ENCODE data around the gene TSPAN4. TPM values are rescaled to one million over a fixed set of nuclear protein-coding genes. Genes with fewer than 3 reads are reported as not detected.

TSPAN4 gene
- total and polyA plus RNA-seq, 12 donors = 22.2 to 66.5 (median 29.5) TPM

DNA sequence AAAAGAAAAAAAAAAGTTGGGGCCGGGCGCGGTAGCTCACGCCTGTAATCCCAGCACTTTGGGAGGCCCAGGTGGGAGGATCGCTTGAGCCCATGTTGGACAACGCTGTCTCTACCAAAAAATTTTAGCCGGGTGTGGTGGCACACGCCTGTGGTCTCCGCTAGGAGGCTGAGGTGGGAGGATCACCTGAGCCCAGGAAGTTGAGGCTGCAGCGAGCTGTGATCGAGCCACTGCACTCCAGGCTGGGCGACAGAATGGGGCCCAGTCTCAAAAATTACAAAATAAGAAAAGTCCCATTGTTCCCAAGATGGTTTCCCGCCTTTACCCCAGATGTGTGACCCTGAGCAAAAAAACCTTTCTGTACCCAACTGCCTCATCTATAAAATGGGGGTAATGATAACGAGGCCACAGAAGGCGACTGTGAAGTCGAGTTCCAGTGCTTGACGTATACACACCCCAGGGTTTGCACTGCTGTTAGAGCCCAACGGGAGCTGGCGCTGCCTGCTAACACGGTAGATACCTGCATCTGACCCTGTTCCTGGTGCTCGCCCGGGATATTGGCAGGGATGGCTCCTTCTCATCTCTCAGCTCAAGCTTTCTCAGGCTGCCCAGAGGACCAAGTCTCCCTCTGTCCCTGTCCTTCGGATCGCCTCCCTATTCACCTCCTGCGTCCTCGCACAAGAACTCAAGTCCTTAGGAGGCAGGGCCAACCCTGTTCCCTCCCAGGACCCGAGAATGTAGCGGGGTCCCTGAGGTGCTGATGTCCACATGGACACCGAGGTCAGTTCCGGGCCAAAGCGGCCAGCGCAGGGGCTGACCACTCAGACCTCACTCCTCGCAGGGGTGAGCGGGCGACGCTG, 34.0 kb upstream of the TSPAN4 start:
- Histone ChIP-seq H3K4me1 (peaks cover 14 to 57% (median 44%) of the 10 kb centered on the region in 9 donors), H3K27ac (peak overlapping the region; percentile 92 to 99 (median 96)), H3K4me3 (peak overlapping the region; percentile 47 to 99 (median 92)), H3K27me3 (no peaks in the 10 kb centered on the region), H3K36me3 (peaks cover 0 to 29% (median 23%) of the 10 kb centered on the region in 9 donors), H3K9me3 (no peaks in the 10 kb centered on the region)
- ATAC-seq (peak in 1 of 8 donors; percentile 72), DNase-seq (no peak)
- whole genome bisulfite sequencing, 2 donors = 30 to 32% methylated on average over 36 of the region's 36 CpGs
- intact Hi-C loops (cut with DNase I) = loop anchor here in 4 of 10 donors (2.0 to 5.0 kb wide), 2 partner anchors 34 kb away; partner anchors contain the start of genes POLR2L (in 4 of the 4) and TSPAN4 (in 4 of the 4)
- TF ChIP-seq, protein P1, sequence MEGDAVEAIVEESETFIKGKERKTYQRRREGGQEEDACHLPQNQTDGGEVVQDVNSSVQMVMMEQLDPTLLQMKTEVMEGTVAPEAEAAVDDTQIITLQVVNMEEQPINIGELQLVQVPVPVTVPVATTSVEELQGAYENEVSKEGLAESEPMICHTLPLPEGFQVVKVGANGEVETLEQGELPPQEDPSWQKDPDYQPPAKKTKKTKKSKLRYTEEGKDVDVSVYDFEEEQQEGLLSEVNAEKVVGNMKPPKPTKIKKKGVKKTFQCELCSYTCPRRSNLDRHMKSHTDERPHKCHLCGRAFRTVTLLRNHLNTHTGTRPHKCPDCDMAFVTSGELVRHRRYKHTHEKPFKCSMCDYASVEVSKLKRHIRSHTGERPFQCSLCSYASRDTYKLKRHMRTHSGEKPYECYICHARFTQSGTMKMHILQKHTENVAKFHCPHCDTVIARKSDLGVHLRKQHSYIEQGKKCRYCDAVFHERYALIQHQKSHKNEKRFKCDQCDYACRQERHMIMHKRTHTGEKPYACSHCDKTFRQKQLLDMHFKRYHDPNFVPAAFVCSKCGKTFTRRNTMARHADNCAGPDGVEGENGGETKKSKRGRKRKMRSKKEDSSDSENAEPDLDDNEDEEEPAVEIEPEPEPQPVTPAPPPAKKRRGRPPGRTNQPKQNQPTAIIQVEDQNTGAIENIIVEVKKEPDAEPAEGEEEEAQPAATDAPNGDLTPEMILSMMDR (IDR thresholded peaks at IDR 0.05) = no peak

DNA sequence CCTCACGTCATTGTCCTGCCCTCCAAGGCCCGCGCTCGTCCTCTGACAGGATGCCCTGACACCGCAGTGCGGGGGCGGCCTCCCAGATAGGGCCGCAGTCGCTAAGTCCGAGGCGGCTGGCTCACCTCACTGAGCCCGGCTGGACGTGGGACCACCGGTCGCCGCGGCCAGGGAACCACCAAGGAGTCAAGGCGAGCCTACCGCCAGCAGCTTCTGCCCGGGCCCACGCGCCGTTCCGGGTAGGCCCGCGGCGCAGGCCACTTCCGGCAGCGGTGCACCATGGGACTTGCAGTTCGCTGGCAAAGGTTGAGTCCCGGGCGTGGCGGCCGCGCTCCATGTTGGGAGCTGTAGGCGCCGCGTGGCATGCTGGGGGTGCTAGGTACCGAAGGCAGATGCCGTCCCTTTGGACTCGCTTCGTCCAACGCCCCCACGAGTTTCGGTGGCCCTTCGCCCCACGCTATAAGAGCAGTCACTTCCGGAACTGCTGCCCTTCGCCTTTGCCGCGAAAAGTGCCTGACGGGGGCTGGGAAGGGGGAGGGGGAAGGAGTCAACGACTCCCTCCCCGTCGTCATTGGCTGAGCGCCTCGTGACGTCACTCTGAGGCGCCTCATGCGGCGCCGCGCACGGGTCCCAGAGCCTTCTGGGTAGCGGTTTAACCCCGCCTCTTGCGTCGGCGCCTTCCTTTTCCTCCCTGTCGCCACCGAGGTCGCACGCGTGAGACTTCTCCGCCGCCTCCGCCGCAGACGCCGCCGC, 33.2 kb upstream of the TSPAN4 start, which contains the start of gene RPLP2:
Gene RPLP2 (plus strand): TSS at position 681 of the 753 bp plus-strand sequence. CDS start 268 bp downstream, outside the sequence.
- Histone ChIP-seq H3K4me3 (peak within 1 kb of the TSS; percentile 47 to 99 (median 92)), H3K27me3 (no peaks in the 10 kb centered on the region), H3K27ac (peak within 1 kb of the TSS; percentile 92 to 99 (median 96)), H3K36me3 (peaks cover 0 to 35% (median 23%) of the 10 kb centered on the region in 9 donors), H3K4me1 (peaks cover 8 to 49% (median 36%) of the 10 kb centered on the region in 9 donors), H3K9me3 (no peaks in the 10 kb centered on the region)
- DNase-seq = peak; percentile 98 to 99
- ATAC-seq = peak; percentile 88 to 96 (median 94)
- TF ChIP-seq, protein P1 (IDR thresholded peaks at IDR 0.05) = no peak
- intact Hi-C loops (cut with DNase I) = loop anchor here in 4 of 10 donors (2.0 to 5.0 kb wide), 2 partner anchors 33 kb away; partner anchors contain the start of genes POLR2L (in 4 of the 4) and TSPAN4 (in 4 of the 4)
- 0 to 1% methylated on average over 78 to 81 of the region's 81 CpGs for WGBS, 2 donors

DNA sequence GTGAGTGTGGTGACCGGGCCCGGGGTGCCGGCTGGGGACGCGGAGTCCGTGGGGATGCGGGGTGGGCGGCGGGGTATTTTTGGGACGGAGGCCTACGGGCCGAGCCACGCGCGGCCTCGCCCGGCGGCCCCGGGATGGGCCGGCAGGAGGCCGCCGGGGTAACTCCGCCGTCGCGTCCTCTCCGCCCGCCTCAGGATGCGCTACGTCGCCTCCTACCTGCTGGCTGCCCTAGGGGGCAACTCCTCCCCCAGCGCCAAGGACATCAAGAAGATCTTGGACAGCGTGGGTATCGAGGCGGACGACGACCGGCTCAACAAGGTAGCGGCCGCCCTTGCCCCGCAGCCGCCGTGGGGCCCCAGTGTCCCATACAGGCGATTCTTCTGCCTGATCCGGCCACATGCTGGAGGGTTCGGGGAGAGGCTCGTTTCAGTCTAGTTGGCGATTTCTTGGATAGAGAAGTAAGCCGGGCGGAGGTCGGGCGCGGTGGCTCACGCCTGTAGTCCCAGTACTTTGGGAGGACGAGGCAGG, 32.5 kb upstream of the TSPAN4 start:
- intact Hi-C loops (cut with DNase I) = no loop called here
- TF ChIP-seq, protein P1 (IDR thresholded peaks at IDR 0.05) = peak in 1 of 9 donors; percentile 15
- DNase-seq (no peak), ATAC-seq (peak in 1 of 8 donors; percentile 1)
- peaks cover 4 to 43% (median 31%) of the 10 kb centered on the region in 9 donors for H3K4me1 ChIP-seq
- H3K27ac ChIP-seq = peak overlapping the region; percentile 92 to 99 (median 96)
- H3K27me3 ChIP-seq = no peaks in the 10 kb centered on the region
- peak overlapping the region; percentile 47 to 99 (median 92) for H3K4me3 ChIP-seq
- H3K36me3 ChIP-seq = peaks cover 0 to 39% (median 23%) of the 10 kb centered on the region in 9 donors
- WGBS, 2 donors = 0% methylated on average over 55 of the region's 55 CpGs
- no peaks in the 10 kb centered on the region for H3K9me3 ChIP-seq

Measured in heart right ventricle (tissue), 16 donors.